ENCODE measurements around the gene GARNL3.

- TF ChIP-seq CTCF (IDR thresholded peaks at IDR 0.05) (no peak), POLR2A (IDR thresholded peaks at IDR 0.05) (no peak)
These were observed 4.9 kb downstream of the GARNL3 start for GRCh38 chr9:127269449-127269848.
